ENCODE measurements around the gene PPP1R3E.
"Not testable (repeated sequence)": the region's sequence is repeated elsewhere in the genome, so short reads cannot be mapped to it uniquely, and the experiment has no call there.

PPP1R3E gene

DNA sequence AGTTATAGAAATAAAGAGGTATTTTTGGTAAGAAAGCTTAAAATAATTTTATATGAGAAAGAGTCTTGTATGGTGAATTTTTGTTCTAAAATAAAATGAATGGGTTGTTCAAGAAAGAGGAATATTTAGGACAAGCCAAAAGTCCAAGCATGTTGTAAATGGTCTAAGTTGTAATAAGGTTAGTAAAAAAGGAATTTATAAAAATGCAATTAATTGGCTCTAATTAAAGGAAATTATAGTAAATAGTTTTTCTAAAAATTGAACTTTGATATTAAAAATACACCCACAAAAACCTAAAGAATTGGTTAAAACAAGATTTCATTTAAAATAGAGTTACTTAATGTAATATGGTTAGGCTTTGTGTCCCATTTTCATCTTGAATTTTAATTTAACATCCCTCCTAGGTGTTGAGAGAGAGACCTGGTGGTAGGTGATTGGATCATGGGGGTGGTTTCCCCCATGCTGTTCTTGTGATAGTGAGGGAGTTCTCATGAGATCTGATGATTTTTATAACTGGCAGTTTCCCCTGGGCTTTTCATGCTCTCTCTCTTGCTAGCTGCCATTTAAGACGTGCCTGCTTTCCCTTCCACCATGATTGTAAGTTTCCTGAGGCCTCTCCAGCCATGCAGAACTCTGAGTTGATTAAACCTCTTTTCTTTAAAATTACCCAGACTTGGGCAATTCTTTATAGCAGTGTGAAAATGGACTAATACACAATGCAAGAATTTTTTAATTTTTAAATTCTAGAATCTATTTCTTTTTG lies 37.0 kb upstream of the PPP1R3E start:
- 87 to 88% methylated on average over 1 of the region's 1 CpG for WGBS, 2 experiments
- Histone ChIP-seq H3K9me3 (ENCODE audit: control insufficient read depth, low read length) (peaks cover 3% of the 10 kb centered on the region), H3K4me1 (ENCODE audit: control insufficient read depth, insufficient read depth, low read length) (no peaks in the 10 kb centered on the region), H3K27me3 (ENCODE audit: control insufficient read depth, insufficient read depth, low read length, poor library complexity, severe bottlenecking) (no peaks in the 10 kb centered on the region), H3K36me3 (ENCODE audit: control insufficient read depth, insufficient read depth, low read length) (no peaks in the 10 kb centered on the region), H3K27ac (ENCODE audit: insufficient read depth, low read depth, low read length, poor library complexity, severe bottlenecking) (no peak overlapping the region), H3K4me3 (ENCODE audit: insufficient read depth, low read depth, low read length) (no peak overlapping the region)

DNA sequence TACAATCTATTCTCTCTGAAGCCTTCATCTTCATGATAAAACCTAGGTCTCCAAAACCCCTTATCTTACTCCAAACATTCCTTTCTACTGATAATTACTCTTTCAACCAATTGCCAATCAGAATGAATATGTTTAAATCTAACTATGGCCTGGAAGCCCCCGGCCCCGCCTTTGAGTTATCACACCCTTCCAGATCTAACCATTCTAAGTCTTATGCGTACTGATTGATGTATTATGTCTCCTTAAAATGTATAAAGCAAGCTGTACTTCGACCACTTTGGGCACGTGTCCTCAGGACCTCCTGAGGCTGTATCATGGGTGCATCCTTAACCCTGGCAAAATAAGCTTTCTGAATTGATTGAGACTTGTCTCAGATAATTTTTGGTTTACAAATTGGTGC lies 33.0 kb upstream of the PPP1R3E start:
- Histone ChIP-seq H3K36me3 (ENCODE audit: control insufficient read depth, insufficient read depth, low read length) (no peaks in the 10 kb centered on the region), H3K4me1 (ENCODE audit: control insufficient read depth, insufficient read depth, low read length) (no peaks in the 10 kb centered on the region), H3K9me3 (ENCODE audit: control insufficient read depth, low read length) (peaks cover 3% of the 10 kb centered on the region), H3K27ac (ENCODE audit: insufficient read depth, low read depth, low read length, poor library complexity, severe bottlenecking) (no peak overlapping the region), H3K4me3 (ENCODE audit: insufficient read depth, low read depth, low read length) (no peak overlapping the region), H3K27me3 (ENCODE audit: control insufficient read depth, insufficient read depth, low read length, poor library complexity, severe bottlenecking) (no peaks in the 10 kb centered on the region)
- 95 to 96% methylated on average over 5 of the region's 5 CpGs for WGBS, 2 experiments

DNA sequence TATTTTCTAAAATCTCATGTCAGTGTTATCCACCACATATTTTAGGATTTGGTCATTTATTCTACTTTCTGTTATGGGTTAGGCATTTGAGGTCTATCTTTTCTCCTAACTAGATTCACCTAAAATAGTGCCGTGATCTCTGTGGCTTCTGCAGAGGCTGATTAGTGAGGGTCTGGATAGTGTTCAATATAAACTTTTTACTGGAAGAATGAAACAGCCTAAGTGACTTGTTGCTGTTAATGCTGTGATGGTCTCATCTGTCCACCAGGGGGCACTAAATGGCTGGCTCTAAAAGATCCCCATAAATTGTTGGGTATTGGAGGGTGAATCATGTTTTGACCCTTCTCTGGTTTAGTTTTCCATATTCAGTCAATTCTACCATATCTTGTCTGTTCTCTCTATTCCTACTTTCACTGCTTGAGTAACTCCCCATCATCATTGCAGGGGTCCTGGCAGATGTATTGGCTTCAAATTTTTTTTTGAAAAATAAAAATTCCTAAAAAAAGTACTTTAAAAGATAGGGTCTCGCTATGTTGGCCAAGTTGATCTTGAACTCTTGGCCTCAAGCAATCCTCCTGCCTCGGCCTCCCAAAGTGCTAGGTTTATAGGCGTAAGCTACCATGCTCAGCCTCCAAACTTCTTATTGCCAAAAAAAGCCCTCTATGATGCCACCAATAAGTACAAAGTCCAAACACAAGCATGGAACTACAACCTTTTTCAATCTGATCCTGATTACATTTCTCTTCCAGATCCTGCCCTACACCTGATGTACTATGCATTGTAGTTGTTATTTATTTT lies 25.5 kb upstream of the PPP1R3E start:
- Histone ChIP-seq H3K4me1 (ENCODE audit: control insufficient read depth, insufficient read depth, low read length) (peaks cover 2% of the 10 kb centered on the region), H3K36me3 (ENCODE audit: control insufficient read depth, insufficient read depth, low read length) (peaks cover 22% of the 10 kb centered on the region), H3K9me3 (ENCODE audit: control insufficient read depth, low read length) (no peaks in the 10 kb centered on the region), H3K27ac (ENCODE audit: insufficient read depth, low read depth, low read length, poor library complexity, severe bottlenecking) (no peak overlapping the region), H3K4me3 (ENCODE audit: insufficient read depth, low read depth, low read length) (no peak overlapping the region), H3K27me3 (ENCODE audit: control insufficient read depth, insufficient read depth, low read length, poor library complexity, severe bottlenecking) (no peaks in the 10 kb centered on the region)
- 53 to 55% methylated on average over 4 of the region's 4 CpGs for WGBS, 2 experiments

DNA sequence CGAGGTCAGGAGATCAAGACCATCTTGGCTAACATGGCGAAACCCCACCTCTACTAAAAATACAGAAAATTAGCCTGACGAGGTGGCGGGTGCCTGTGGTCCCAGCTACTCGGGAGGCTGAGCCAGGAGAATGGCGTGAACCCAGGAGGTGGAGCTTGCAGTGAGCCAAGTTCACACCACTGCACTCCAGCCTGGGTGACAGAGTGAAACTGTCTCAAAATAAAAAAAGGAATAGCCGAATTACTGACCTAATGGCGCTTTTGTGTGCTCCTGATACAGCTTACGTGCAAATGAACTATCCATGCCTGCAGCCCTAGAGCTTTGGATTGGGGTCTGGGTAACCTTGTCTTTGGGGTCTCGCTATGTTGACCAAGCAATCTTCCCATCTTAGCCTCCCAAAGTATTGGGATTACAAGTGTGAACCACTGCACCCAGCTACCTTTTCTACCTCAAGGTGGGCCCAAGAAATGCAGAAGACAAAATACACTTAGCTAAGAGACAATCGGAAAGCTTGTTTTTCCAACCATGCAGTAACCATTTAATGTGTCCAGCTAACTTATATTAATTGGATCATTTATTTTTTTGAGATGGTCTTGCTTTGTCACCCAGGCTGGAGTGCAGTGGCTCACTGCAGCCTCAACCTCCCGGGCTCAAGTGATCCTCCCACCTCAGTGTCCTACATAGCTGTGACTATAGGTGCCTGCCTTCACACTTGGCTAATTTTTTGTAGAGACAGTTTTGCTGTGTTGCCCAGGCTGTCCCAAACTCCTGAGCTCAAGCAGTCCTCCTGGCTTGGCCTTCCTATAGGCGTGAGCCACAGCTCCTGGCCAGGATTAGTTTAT lies 24.1 kb upstream of the PPP1R3E start:
- H3K4me3 ChIP-seq (ENCODE audit: insufficient read depth, low read depth, low read length), result no peak overlapping the region

DNA sequence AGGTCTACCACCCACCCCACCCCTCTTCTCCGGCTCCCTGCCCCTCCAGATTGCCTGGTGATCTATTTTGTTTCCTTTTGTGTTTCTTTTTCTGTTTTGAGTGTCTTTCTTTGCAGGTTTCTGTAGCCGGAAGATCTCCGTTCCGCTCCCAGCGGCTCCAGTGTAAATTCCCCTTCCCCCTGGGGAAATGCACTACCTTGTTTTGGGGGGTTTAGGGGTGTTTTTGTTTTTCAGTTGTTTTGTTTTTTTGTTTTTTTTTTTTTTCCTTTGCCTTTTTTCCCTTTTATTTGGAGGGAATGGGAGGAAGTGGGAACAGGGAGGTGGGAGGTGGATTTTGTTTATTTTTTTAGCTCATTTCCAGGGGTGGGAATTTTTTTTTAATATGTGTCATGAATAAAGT lies 23.1 kb upstream of the PPP1R3E start:
- H3K9me3 ChIP-seq (ENCODE audit: control insufficient read depth, low read length); H3K27me3 ChIP-seq (ENCODE audit: control insufficient read depth, insufficient read depth, low read length, poor library complexity, severe bottlenecking); H3K4me1 ChIP-seq (ENCODE audit: control insufficient read depth, insufficient read depth, low read length); H3K4me3 ChIP-seq (ENCODE audit: insufficient read depth, low read depth, low read length); H3K27ac ChIP-seq (ENCODE audit: insufficient read depth, low read depth, low read length, poor library complexity, severe bottlenecking): not testable (repeated sequence)
- WGBS, 2 experiments, result 96 to 100% methylated on average over 4 of the region's 5 CpGs
- peaks cover 26% of the 10 kb centered on the region for H3K36me3 ChIP-seq (ENCODE audit: control insufficient read depth, insufficient read depth, low read length)

More for the DNA sequence above, 24.1 kb upstream of the PPP1R3E start:
- no peaks in the 10 kb centered on the region for H3K9me3 ChIP-seq (ENCODE audit: control insufficient read depth, low read length)
- H3K27ac ChIP-seq (ENCODE audit: insufficient read depth, low read depth, low read length, poor library complexity, severe bottlenecking), result no peak overlapping the region
- no peaks in the 10 kb centered on the region for H3K27me3 ChIP-seq (ENCODE audit: control insufficient read depth, insufficient read depth, low read length, poor library complexity, severe bottlenecking)
- peaks cover 4% of the 10 kb centered on the region for H3K4me1 ChIP-seq (ENCODE audit: control insufficient read depth, insufficient read depth, low read length)
- peaks cover 26% of the 10 kb centered on the region for H3K36me3 ChIP-seq (ENCODE audit: control insufficient read depth, insufficient read depth, low read length)
- 89 to 92% methylated on average over 13 of the region's 13 CpGs for WGBS, 2 experiments

DNA sequence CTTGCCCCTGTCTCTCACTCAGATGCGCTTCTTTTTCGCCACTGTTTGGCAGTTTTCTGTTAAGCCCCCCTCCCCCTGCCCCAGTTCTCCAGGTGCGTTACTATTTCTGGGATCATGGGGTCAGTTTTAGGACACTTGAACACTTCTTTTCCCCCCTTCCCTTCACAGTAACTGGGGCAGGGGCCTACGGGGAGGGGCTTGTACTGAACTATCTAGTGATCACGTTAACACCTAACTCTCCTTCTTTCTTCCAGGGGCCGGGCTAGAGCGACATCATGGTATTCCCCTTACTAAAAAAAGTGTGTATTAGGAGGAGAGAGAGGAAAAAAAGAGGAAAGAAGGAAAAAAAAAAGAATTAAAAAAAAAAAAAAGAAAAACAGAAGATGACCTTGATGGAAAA lies 22.3 kb upstream of the PPP1R3E start:
- WGBS, 2 experiments, result 94 to 96% methylated on average over 4 to 6 of the region's 7 CpGs
- Histone ChIP-seq H3K4me1 (ENCODE audit: control insufficient read depth, insufficient read depth, low read length) (peaks cover 8% of the 10 kb centered on the region), H3K27ac (ENCODE audit: insufficient read depth, low read depth, low read length, poor library complexity, severe bottlenecking) (no peak overlapping the region), H3K9me3 (ENCODE audit: control insufficient read depth, low read length) (no peaks in the 10 kb centered on the region), H3K27me3 (ENCODE audit: control insufficient read depth, insufficient read depth, low read length, poor library complexity, severe bottlenecking) (no peaks in the 10 kb centered on the region), H3K36me3 (ENCODE audit: control insufficient read depth, insufficient read depth, low read length) (peaks cover 26% of the 10 kb centered on the region), H3K4me3 (ENCODE audit: insufficient read depth, low read depth, low read length) (no peak overlapping the region)

- H3K9me3 ChIP-seq (ENCODE audit: control insufficient read depth, low read length), result no peaks in the 10 kb centered on the region
- H3K27me3 ChIP-seq (ENCODE audit: control insufficient read depth, insufficient read depth, low read length, poor library complexity, severe bottlenecking), result no peaks in the 10 kb centered on the region
- peaks cover 26% of the 10 kb centered on the region for H3K36me3 ChIP-seq (ENCODE audit: control insufficient read depth, insufficient read depth, low read length)
- H3K4me3 ChIP-seq (ENCODE audit: insufficient read depth, low read depth, low read length), result no peak overlapping the region
- no peak overlapping the region for H3K27ac ChIP-seq (ENCODE audit: insufficient read depth, low read depth, low read length, poor library complexity, severe bottlenecking)
- 89 to 98% methylated on average over 2 of the region's 2 CpGs for WGBS, 2 experiments
- peaks cover 9% of the 10 kb centered on the region for H3K4me1 ChIP-seq (ENCODE audit: control insufficient read depth, insufficient read depth, low read length)
These were observed 21.8 kb upstream of the PPP1R3E start for GRCh38 chr14:23324455-23324846.

DNA sequence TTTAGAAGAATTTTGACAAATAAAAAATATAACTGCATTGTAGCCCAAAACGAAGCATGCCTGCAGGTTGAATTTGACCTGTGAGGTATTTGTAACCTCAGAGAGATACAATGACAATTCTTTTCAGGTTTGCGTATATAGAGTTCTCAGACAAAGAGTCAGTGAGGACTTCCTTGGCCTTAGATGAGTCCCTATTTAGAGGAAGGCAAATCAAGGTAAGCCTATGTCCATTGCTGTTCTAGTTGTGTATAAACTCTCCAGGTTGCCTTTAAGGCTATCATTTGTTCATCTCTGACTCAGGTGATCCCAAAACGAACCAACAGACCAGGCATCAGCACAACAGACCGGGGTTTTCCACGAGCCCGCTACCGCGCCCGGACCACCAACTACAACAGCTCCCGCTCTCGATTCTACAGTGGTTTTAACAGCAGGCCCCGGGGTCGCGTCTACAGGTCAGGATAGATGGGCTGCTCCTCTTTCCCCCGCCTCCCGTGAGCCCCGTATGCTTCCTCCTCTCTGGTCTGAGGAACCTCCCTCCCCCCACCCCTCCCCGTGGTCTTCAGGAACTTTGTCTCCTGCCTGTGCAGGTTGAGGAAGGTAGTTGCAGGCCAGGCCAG lies 21.3 kb upstream of the PPP1R3E start:
- Histone ChIP-seq H3K36me3 (ENCODE audit: control insufficient read depth, insufficient read depth, low read length) (peaks cover 26% of the 10 kb centered on the region), H3K27me3 (ENCODE audit: control insufficient read depth, insufficient read depth, low read length, poor library complexity, severe bottlenecking) (no peaks in the 10 kb centered on the region), H3K4me1 (ENCODE audit: control insufficient read depth, insufficient read depth, low read length) (peaks cover 9% of the 10 kb centered on the region), H3K9me3 (ENCODE audit: control insufficient read depth, low read length) (no peaks in the 10 kb centered on the region), H3K4me3 (ENCODE audit: insufficient read depth, low read depth, low read length) (no peak overlapping the region), H3K27ac (ENCODE audit: insufficient read depth, low read depth, low read length, poor library complexity, severe bottlenecking) (no peak overlapping the region)
- 94 to 97% methylated on average over 17 to 18 of the region's 18 CpGs for WGBS, 2 experiments

GRCh38 chr14:23322568-23323517 lies 20.2 kb upstream of the PPP1R3E start:
- peak overlapping the region; percentile 95 for H3K4me3 ChIP-seq (ENCODE audit: insufficient read depth, low read depth, low read length)
- H3K27ac ChIP-seq (ENCODE audit: insufficient read depth, low read depth, low read length, poor library complexity, severe bottlenecking), result peak overlapping the region; percentile 63
- peaks cover 9% of the 10 kb centered on the region for H3K4me1 ChIP-seq (ENCODE audit: control insufficient read depth, insufficient read depth, low read length)
- WGBS, 2 experiments, result 62 to 65% methylated on average over 10 of the region's 10 CpGs
- peaks cover 26% of the 10 kb centered on the region for H3K36me3 ChIP-seq (ENCODE audit: control insufficient read depth, insufficient read depth, low read length)
- no peaks in the 10 kb centered on the region for H3K27me3 ChIP-seq (ENCODE audit: control insufficient read depth, insufficient read depth, low read length, poor library complexity, severe bottlenecking)
- H3K9me3 ChIP-seq (ENCODE audit: control insufficient read depth, low read length), result no peaks in the 10 kb centered on the region
